NOMO-1 treated with DMSO at 0.1 percent for 48 hours (cell line): ENCODE measurements around the gene TRIM47.
A peak's percentile ranks its signal among the peaks of the same experiment; 100 is the strongest.

Experiments
- DNase-seq: peaks from one replicate; lab custom pipeline; 2025; ENCODE audit not compliant: unreplicated experiment; lab: John Stamatoyannopoulos, UW

Gene TRIM47

GRCh38 chr17:75834279-75834920, 44.0 kb downstream of the TRIM47 start:
- no peak for DNase-seq

GRCh38 chr17:75832652-75833400, 45.6 kb downstream of the TRIM47 start:
- DNase-seq = no peak

- peak; percentile 49 for DNase-seq
Observed at GRCh38 chr17:75832164-75832651, 46.2 kb downstream of the TRIM47 start.

DNA sequence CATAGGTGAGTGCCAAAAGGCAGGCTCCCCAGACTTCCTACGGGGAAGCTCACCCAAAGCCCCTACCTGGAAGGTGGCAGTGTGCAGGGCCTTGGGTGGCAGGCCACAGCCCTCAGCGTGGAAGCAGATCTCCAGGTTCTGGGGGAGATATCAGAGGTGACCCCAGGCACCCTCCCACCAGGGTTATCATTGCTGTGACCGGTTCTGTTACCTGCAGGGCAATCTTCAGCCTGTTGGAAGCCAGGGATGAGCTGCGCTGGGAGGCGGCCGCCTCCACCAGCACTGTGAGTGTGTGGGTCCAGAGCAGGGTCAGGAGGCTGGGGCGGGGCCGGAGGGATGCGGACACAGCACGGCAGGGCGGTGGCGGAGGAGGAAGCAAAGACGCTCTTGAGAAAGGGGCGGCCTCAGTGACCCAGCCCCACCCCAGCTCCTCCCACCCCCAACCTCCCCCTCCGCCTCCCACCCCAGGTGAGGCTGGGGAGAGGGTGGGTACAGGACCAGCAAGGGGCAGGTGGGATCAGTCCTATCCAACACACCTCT, 47.3 kb downstream of the TRIM47 start:
- DNase-seq = no peak

- no peak for DNase-seq
Observed at GRCh38 chr17:75830164-75831031, 48.0 kb downstream of the TRIM47 start.

GRCh38 chr17:75829747-75830146, 48.6 kb downstream of the TRIM47 start:
- DNase-seq = no peak

DNA sequence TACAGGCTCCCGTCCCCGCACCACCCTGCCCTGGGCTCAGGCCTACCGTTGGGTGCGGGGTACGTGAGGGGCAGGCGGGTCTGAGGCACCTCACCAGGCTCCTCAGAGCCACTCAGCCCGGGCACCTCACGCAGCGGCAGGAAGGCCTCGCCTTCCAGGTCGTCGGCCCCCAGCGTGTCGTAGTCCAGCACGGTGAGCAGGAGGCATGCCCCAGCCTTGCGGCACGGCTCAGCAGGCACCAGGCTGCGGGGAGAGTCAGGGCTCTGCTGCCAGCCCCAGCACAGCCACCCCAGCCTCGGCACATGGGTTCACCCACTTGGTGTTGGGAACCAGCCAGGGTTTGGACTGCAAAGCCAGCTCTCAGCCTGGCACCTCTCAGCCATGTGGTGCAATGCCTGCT, 49.6 kb downstream of the TRIM47 start:
- DNase-seq = no peak

- no peak for DNase-seq
Observed at GRCh38 chr17:75828076-75828400, 50.3 kb downstream of the TRIM47 start.

GRCh38 chr17:75827308-75828075, 50.9 kb downstream of the TRIM47 start:
- peak; percentile 10 for DNase-seq

DNA sequence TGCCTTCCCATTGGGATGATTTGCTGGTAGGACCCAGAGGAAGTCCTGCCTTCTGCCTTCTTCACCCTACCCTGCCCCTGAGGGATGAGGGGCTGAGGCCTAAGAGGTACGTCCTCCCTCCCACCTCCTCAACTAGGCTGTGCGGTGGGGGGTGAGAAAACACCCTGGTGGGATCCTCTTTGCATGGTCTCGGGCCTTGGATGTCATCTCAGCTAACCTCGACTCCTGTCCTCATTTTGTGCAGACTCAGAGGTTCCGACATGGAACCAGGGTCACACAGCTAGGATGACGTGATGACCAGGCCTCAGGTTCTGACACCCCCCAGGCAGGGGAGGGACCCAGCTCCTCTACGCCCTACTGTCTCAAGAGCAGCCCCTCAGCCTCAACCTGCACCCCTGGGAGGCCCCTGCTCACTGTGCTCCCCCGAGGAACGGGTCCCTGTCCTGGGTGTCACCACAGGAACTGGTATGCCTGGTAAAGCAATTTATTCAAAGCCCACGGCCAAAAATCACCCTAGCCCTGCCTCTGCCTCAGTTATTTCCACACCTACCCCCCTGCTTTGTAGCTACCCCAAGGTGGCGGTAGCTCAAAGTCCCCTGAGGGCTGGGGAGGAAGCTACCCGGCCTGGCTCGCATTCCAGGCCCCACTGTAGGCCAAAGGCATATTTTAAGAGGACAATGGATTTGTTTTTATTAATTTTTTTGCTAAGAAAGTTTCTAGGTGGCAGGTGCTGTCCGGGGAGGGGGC, 51.6 kb downstream of the TRIM47 start:
- no peak for DNase-seq

DNA sequence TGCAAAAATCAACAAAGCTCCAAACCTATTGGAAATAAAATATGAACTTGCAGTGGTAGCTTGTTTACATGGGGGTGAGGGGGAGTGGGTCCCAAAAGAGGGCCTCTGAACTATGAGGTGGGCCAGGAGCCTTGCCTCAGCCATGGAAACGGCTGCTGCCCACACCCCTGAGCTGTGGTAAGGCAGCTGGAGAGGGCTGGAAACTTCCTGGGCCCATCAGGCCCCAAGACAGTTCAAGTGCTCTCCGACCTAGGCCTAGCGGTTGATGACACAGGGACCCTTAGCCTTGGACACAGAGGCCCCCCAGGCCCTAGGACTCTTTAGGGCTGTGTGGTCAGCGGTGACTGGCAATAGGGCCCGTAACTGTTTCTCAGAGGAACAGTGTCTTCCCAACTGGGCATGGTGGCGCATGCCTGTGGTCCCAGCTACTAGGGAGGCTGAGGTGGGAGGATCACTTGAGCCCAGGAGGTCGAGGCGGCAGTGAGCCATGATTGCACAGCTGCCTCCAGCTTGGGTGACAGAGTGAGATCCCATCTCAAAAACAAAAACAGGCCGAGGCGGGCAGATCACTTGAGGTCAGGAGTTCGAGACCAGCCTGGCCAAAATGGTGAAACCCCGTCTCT, 52.5 kb downstream of the TRIM47 start:
- DNase-seq = no peak

- DNase-seq = no peak
Observed at GRCh38 chr17:75825149-75825552, 53.2 kb downstream of the TRIM47 start.

GRCh38 chr17:75824666-75825065, 53.7 kb downstream of the TRIM47 start:
- DNase-seq = no peak
